HG03175 (cell line): Measurements from ENCODE around the gene INAFM2.
A peak's percentile ranks its signal among the peaks of the same experiment; 100 is the strongest.

Experiments used
- ATAC-seq: cut with Tn5 transposase; IDR thresholded peaks from one replicate; pipeline ENCODE4 v1.9.1; 2021; ENCODE audit warnings: mild to moderate bottlenecking, moderate library complexity; ENCODE audit not compliant: unreplicated experiment

INAFM2 gene

GRCh38 chr15:40342416-40343320 lies 19.2 kb downstream of the INAFM2 start:
- no peak for ATAC-seq

- ATAC-seq = no peak
Observed at GRCh38 chr15:40343512-40343911, 20.0 kb downstream of the INAFM2 start.

GRCh38 chr15:40344217-40344616 lies 20.7 kb downstream of the INAFM2 start:
- no peak for ATAC-seq

GRCh38 chr15:40344631-40345120 lies 21.2 kb downstream of the INAFM2 start:
- ATAC-seq = no peak

- no peak for ATAC-seq
Observed at GRCh38 chr15:40345225-40345866, 21.9 kb downstream of the INAFM2 start.

GRCh38 chr15:40345867-40346578 lies 22.5 kb downstream of the INAFM2 start:
- ATAC-seq = no peak

- no peak for ATAC-seq
Observed at GRCh38 chr15:40346579-40347558, 23.4 kb downstream of the INAFM2 start.

- ATAC-seq = no peak
Observed at GRCh38 chr15:40347559-40348473, 24.3 kb downstream of the INAFM2 start.

- no peak for ATAC-seq
Observed at GRCh38 chr15:40348474-40348870, 25.0 kb downstream of the INAFM2 start.

- no peak for ATAC-seq
Observed at GRCh38 chr15:40349163-40349562, 25.7 kb downstream of the INAFM2 start.

GRCh38 chr15:40352281-40352901 lies 28.9 kb downstream of the INAFM2 start:
- no peak for ATAC-seq

- no peak for ATAC-seq
Observed at GRCh38 chr15:40353697-40354096, 30.2 kb downstream of the INAFM2 start.

- ATAC-seq = no peak
Observed at GRCh38 chr15:40354408-40355171, 31.1 kb downstream of the INAFM2 start.

GRCh38 chr15:40355976-40356585 lies 32.6 kb downstream of the INAFM2 start:
- ATAC-seq = no peak

GRCh38 chr15:40357246-40357645 lies 33.8 kb downstream of the INAFM2 start:
- ATAC-seq = no peak

GRCh38 chr15:40357723-40358470 lies 34.4 kb downstream of the INAFM2 start, which contains the start of gene DISP2:
TSS of gene DISP2 (plus strand) at chr15:40358219. CDS start at chr15:40358322, 103 bp downstream.
- ATAC-seq = peak; percentile 81
